ENCODE results near the gene ELMOD3. TPM values are rescaled to one million over a fixed set of nuclear protein-coding genes. Genes with fewer than 3 reads are reported as not detected.
A peak's percentile ranks its signal among the peaks of the same experiment; 100 is the strongest.

ELMOD3 gene
- total and polyA plus RNA-seq, 4 donors = 5.5 to 15.8 (median 8.0) TPM

GRCh38 chr2:85325466-85325811 is 29.1 kb upstream of the ELMOD3 start:
- peak overlapping the region; percentile 81 to 84 for H3K9ac ChIP-seq (ENCODE audit: low read depth in 1 of 2, low read length in 2 of 2)
- no peaks in the 10 kb centered on the region for H3K27me3 ChIP-seq (ENCODE audit: control insufficient read depth in 4 of 4, insufficient read depth in 4 of 4, low read length in 3 of 4)
- H3K27ac ChIP-seq (ENCODE audit: low read depth in 1 of 2, low read length in 2 of 2) = peak overlapping the region; percentile 92 to 99
- no peaks in the 10 kb centered on the region for H3K9me3 ChIP-seq (ENCODE audit: control insufficient read depth in 4 of 4, low read length in 3 of 4)
- H3K4me1 ChIP-seq (ENCODE audit: control insufficient read depth in 4 of 4, insufficient read depth in 4 of 4, low read length in 3 of 4) = peaks cover 11 to 53% (median 35%) of the 10 kb centered on the region in 4 donors
- peaks cover 0 to 22% (median 20%) of the 10 kb centered on the region in 4 donors for H3K36me3 ChIP-seq (ENCODE audit: control insufficient read depth in 4 of 4, insufficient read depth in 3 of 4, low read depth in 1 of 4, low read length in 3 of 4)
- TF ChIP-seq TAF1 (conservative IDR thresholded peaks at IDR 0.05) (no peak), JUND (IDR thresholded peaks at IDR 0.05) (no peak), REST (IDR thresholded peaks at IDR 0.05) (no peak), EGR1 (IDR thresholded peaks at IDR 0.05; ENCODE audit: low read depth in 2 of 2) (no peak), ATF3 (IDR thresholded peaks at IDR 0.05) (no peak)
- TF ChIP-seq, protein P1, sequence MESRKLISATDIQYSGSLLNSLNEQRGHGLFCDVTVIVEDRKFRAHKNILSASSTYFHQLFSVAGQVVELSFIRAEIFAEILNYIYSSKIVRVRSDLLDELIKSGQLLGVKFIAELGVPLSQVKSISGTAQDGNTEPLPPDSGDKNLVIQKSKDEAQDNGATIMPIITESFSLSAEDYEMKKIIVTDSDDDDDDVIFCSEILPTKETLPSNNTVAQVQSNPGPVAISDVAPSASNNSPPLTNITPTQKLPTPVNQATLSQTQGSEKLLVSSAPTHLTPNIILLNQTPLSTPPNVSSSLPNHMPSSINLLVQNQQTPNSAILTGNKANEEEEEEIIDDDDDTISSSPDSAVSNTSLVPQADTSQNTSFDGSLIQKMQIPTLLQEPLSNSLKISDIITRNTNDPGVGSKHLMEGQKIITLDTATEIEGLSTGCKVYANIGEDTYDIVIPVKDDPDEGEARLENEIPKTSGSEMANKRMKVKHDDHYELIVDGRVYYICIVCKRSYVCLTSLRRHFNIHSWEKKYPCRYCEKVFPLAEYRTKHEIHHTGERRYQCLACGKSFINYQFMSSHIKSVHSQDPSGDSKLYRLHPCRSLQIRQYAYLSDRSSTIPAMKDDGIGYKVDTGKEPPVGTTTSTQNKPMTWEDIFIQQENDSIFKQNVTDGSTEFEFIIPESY (IDR thresholded peaks at IDR 0.05) = no peak
- 26% methylated on average over 9 of the region's 9 CpGs for WGBS
- no peak for DNase-seq (ENCODE audit: low spot score)
- H3K4me3 ChIP-seq (ENCODE audit: low read depth in 1 of 3, low read length in 3 of 3) = peak overlapping the region; percentile 79 to 98 (median 95)

DNA sequence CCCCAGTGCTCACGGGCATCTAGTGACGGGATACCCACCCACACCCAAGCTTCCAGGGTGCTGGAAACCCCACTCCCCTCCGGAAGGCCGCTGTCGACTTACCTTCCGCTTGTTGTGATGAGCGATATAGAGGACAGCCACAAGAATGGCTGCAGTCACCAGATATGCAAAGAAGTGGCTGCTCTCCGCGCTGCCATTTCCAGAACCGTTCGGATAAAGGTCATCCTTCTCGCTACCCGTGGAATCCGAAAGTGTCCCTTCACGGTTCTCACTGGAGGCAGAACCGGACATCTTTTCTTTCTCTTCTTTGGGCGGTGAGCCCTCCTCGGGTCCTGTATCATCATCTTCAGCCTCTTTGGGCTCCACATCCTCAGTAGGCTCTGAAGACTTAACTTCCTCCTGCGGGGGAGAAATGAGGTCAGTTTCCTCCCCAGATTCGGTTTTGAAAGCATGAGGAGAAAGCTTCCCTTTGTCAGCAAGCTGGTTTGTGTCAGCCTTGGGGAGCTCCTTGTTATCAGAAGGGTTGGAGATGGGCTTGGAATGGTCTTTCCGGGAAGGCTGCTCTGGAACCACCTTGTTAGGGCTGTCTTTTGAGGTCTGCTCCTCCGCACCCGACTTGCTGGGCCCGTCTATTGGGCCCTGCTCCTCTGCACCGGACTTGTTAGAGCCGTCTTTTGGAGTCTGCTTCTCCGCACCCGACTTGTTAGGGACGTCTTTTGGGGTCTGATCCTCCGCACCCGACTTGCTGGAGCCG is 28.0 kb upstream of the ELMOD3 start:
- WGBS = 3% methylated on average over 32 of the region's 32 CpGs
- H3K4me1 ChIP-seq (ENCODE audit: control insufficient read depth in 4 of 4, insufficient read depth in 4 of 4, low read length in 3 of 4) = peaks cover 10 to 53% (median 35%) of the 10 kb centered on the region in 4 donors
- TF ChIP-seq YY1 (IDR thresholded peaks at IDR 0.05) (peak; percentile 70), RAD21 (IDR thresholded peaks at IDR 0.05) (no peak)

DNA sequence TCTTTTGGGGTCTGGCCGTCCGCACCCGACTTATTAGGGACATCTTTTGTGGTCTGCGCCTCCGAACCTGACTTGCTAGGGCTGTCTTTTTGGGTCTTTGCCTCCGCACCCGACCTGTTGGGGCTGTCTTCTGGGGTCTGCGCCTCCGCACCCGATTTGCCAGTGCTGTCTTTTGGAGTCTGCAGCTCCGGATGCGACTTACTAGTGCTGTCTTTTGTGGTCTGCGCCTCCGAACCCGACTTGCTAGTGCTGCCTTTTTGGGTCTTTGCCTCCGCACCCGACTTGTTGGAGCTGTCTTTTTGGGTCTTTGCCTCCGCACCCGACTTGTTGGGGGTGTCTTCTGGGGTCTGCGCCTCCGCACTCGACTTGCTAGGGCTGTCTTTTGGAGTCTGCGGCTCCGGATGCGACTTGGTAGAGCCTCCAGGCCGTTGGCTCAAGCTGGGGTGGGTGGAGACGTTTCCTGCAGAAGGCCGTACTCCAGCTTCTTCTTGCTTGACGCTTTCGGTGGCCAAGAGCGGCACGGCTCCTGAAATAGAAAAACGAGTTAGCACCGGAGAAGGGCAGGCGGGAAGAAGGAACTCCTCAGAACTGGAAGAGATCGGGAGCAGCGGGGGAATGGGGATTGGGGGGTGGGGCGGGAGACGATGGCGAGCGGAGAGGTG is 27.3 kb upstream of the ELMOD3 start:
- H3K4me1 ChIP-seq (ENCODE audit: control insufficient read depth in 4 of 4, insufficient read depth in 4 of 4, low read length in 3 of 4) = peaks cover 10 to 50% (median 34%) of the 10 kb centered on the region in 4 donors
- peak overlapping the region; percentile 79 to 98 (median 95) for H3K4me3 ChIP-seq (ENCODE audit: low read depth in 1 of 3, low read length in 3 of 3)
- peak overlapping the region; percentile 92 to 99 for H3K27ac ChIP-seq (ENCODE audit: low read depth in 1 of 2, low read length in 2 of 2)
- H3K9ac ChIP-seq (ENCODE audit: low read depth in 1 of 2, low read length in 2 of 2) = peak overlapping the region; percentile 81 to 84
- H3K36me3 ChIP-seq (ENCODE audit: control insufficient read depth in 4 of 4, insufficient read depth in 3 of 4, low read depth in 1 of 4, low read length in 3 of 4) = peaks cover 0 to 9% (median 6%) of the 10 kb centered on the region in 4 donors
- no peaks in the 10 kb centered on the region for H3K27me3 ChIP-seq (ENCODE audit: control insufficient read depth in 4 of 4, insufficient read depth in 4 of 4, low read length in 3 of 4)
- DNase-seq (ENCODE audit: low spot score) = peak; percentile 61
- WGBS = 1% methylated on average over 41 of the region's 41 CpGs
- H3K9me3 ChIP-seq (ENCODE audit: control insufficient read depth in 4 of 4, low read length in 3 of 4) = no peaks in the 10 kb centered on the region
- TF ChIP-seq MAX (IDR thresholded peaks at IDR 0.05) (no peak), NR2F2 (IDR thresholded peaks at IDR 0.05) (no peak), JUND (IDR thresholded peaks at IDR 0.05) (no peak), SP1 (IDR thresholded peaks at IDR 0.05) (no peak), FOXA1 (IDR thresholded peaks at IDR 0.05) (no peak), YY1 (IDR thresholded peaks at IDR 0.05) (no peak), GABPA (IDR thresholded peaks at IDR 0.05 in 1 of 2, conservative IDR thresholded peaks at IDR 0.05 in 1 of 2) (no peak), HNF4A (conservative IDR thresholded peaks at IDR 0.05) (no peak)
- TF ChIP-seq, protein P2, sequence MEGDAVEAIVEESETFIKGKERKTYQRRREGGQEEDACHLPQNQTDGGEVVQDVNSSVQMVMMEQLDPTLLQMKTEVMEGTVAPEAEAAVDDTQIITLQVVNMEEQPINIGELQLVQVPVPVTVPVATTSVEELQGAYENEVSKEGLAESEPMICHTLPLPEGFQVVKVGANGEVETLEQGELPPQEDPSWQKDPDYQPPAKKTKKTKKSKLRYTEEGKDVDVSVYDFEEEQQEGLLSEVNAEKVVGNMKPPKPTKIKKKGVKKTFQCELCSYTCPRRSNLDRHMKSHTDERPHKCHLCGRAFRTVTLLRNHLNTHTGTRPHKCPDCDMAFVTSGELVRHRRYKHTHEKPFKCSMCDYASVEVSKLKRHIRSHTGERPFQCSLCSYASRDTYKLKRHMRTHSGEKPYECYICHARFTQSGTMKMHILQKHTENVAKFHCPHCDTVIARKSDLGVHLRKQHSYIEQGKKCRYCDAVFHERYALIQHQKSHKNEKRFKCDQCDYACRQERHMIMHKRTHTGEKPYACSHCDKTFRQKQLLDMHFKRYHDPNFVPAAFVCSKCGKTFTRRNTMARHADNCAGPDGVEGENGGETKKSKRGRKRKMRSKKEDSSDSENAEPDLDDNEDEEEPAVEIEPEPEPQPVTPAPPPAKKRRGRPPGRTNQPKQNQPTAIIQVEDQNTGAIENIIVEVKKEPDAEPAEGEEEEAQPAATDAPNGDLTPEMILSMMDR (IDR thresholded peaks at IDR 0.05; ENCODE audit: low read depth, low read length, missing input control) = no peak

More for the DNA sequence above, 28.0 kb upstream of the ELMOD3 start:
- peak; percentile 45 for DNase-seq (ENCODE audit: low spot score)
- peak overlapping the region; percentile 92 to 99 for H3K27ac ChIP-seq (ENCODE audit: low read depth in 1 of 2, low read length in 2 of 2)
- peaks cover 0 to 13% (median 11%) of the 10 kb centered on the region in 4 donors for H3K36me3 ChIP-seq (ENCODE audit: control insufficient read depth in 4 of 4, insufficient read depth in 3 of 4, low read depth in 1 of 4, low read length in 3 of 4)
- H3K9me3 ChIP-seq (ENCODE audit: control insufficient read depth in 4 of 4, low read length in 3 of 4) = no peaks in the 10 kb centered on the region
- H3K9ac ChIP-seq (ENCODE audit: low read depth in 1 of 2, low read length in 2 of 2) = peak overlapping the region; percentile 81 to 84
- peak overlapping the region; percentile 79 to 98 (median 95) for H3K4me3 ChIP-seq (ENCODE audit: low read depth in 1 of 3, low read length in 3 of 3)
- H3K27me3 ChIP-seq (ENCODE audit: control insufficient read depth in 4 of 4, insufficient read depth in 4 of 4, low read length in 3 of 4) = no peaks in the 10 kb centered on the region
